DND-41 (cell line): ENCODE data around the gene SYT6.

Experiments
- CTCF ChIP-seq: IDR thresholded peaks from 2 replicates; pipeline ENCODE4 v1.5.1; 2012; ENCODE audit warnings: borderline replicate concordance, low read length, moderate library complexity, mild to moderate bottlenecking; ENCODE audit not compliant: poor library complexity, severe bottlenecking; ENCODE audit errors: extremely low read depth
- EZH2 ChIP-seq: IDR thresholded peaks from 3 replicates; pipeline ENCODE4 v1.6.1; 2012; ENCODE audit warnings: borderline replicate concordance, low read depth, mild to moderate bottlenecking, moderate library complexity, low read length, inconsistent platforms; ENCODE audit not compliant: severe bottlenecking

GRCh38 chr1:114114185-114115094 lies 39.2 kb downstream of the SYT6 start:
- no peak for TF ChIP-seq CTCF
- TF ChIP-seq EZH2, result no peak
